GM18517 (cell line): ENCODE measurements around the gene SUPT20HL1.
A peak's percentile ranks its signal among the peaks of the same experiment; 100 is the strongest.
"Not testable (repeated sequence)": the region's sequence is repeated elsewhere in the genome, so short reads cannot be mapped to it uniquely, and the experiment has no call there.

ENCODE experiments used
- ATAC-seq: cut with Tn5 transposase; IDR thresholded peaks from one replicate; pipeline ENCODE4 v1.9.1; 2021; ENCODE audit warnings: mild to moderate bottlenecking, moderate library complexity; ENCODE audit not compliant: unreplicated experiment

The SUPT20HL1 gene

GRCh38 chrX:24360272-24360671 is at the start of gene SUPT20HL1:
Gene SUPT20HL1, plus strand, starts transcription at chrX:24360639. Its CDS starts 2,122 bp downstream, at chrX:24362761.
- no peak for ATAC-seq

- not testable (repeated sequence) for ATAC-seq
Observed at GRCh38 chrX:24310916-24311315, 49.5 kb upstream of the SUPT20HL1 start.

GRCh38 chrX:24311507-24312248 is 48.8 kb upstream of the SUPT20HL1 start:
- ATAC-seq, result not testable (repeated sequence)

GRCh38 chrX:24312249-24312607 is 48.2 kb upstream of the SUPT20HL1 start:
- ATAC-seq, result not testable (repeated sequence)

- ATAC-seq, result no peak
Observed at GRCh38 chrX:24314019-24314635, 46.3 kb upstream of the SUPT20HL1 start, which contains the start of gene SUPT20HL2. Gene SUPT20HL2, minus strand, starts transcription at chrX:24314069. Its CDS starts 754 bp downstream, at chrX:24313315.

GRCh38 chrX:24316111-24316510 is 44.3 kb upstream of the SUPT20HL1 start:
- no peak for ATAC-seq

GRCh38 chrX:24317567-24317966 is 42.9 kb upstream of the SUPT20HL1 start:
- no peak for ATAC-seq

GRCh38 chrX:24321741-24322395 is 38.6 kb upstream of the SUPT20HL1 start:
- ATAC-seq, result no peak

GRCh38 chrX:24325231-24325630 is 35.2 kb upstream of the SUPT20HL1 start:
- ATAC-seq, result no peak

- no peak for ATAC-seq
Observed at GRCh38 chrX:24332878-24333277, 27.6 kb upstream of the SUPT20HL1 start.

- no peak for ATAC-seq
Observed at GRCh38 chrX:24333371-24333770, 27.1 kb upstream of the SUPT20HL1 start.

GRCh38 chrX:24334461-24334860 is 26.0 kb upstream of the SUPT20HL1 start:
- no peak for ATAC-seq

- ATAC-seq, result no peak
Observed at GRCh38 chrX:24335871-24336270, 24.6 kb upstream of the SUPT20HL1 start.

GRCh38 chrX:24339911-24340310 is 20.5 kb upstream of the SUPT20HL1 start:
- no peak for ATAC-seq

GRCh38 chrX:24340501-24340900 is 19.9 kb upstream of the SUPT20HL1 start:
- no peak for ATAC-seq

GRCh38 chrX:24341795-24342194 is 18.6 kb upstream of the SUPT20HL1 start:
- ATAC-seq, result no peak

GRCh38 chrX:24343719-24344118 is 16.7 kb upstream of the SUPT20HL1 start:
- peak; percentile 65 for ATAC-seq

GRCh38 chrX:24347881-24348280 is 12.6 kb upstream of the SUPT20HL1 start:
- no peak for ATAC-seq

GRCh38 chrX:24350217-24350616 is 10.2 kb upstream of the SUPT20HL1 start:
- no peak for ATAC-seq

GRCh38 chrX:24355095-24355494 is 5.3 kb upstream of the SUPT20HL1 start:
- ATAC-seq, result no peak

- ATAC-seq, result no peak
Observed at GRCh38 chrX:24357106-24357505, 3.3 kb upstream of the SUPT20HL1 start.
